Smooth muscle cell (in vitro differentiated cells): ENCODE measurements around the gene CKS1B. TPM values are rescaled to one million over a fixed set of nuclear protein-coding genes. Genes with fewer than 3 reads are reported as not detected.

Experiments
- DNase-seq: peaks from one replicate; lab custom pipeline; 2025; ENCODE audit not compliant: unreplicated experiment; lab: John Stamatoyannopoulos, UW
- H2AFZ ChIP-seq: fragments of 200-600 bp; sonication (generic); 2 replicates; pipeline ENCODE4 v1.6.0; 2016; ENCODE audit warnings: antibody characterized with exemption, low read depth, mild to moderate bottlenecking
- H3F3A ChIP-seq: fragments of 200-600 bp; sonication (generic); 2 replicates; pipeline ENCODE4 v1.6.0; 2017; ENCODE audit warnings: antibody characterized with exemption, low read depth
- H3K27ac ChIP-seq: fragments of 200-600 bp; sonication (generic); 2 replicates; pipeline ENCODE4 v1.5.1; 2016; ENCODE audit warnings: low read depth, mild to moderate bottlenecking
- H3K27me3 ChIP-seq: fragments of 200-600 bp; sonication (generic); 2 replicates; pipeline ENCODE4 v1.6.1; 2016; ENCODE audit warnings: low read depth, mild to moderate bottlenecking
- H3K36me3 ChIP-seq: fragments of 200-600 bp; sonication (generic); 2 replicates; pipeline ENCODE4 v1.5.1; 2016; ENCODE audit warnings: low read depth
- H3K4me1 ChIP-seq: fragments of 200-600 bp; sonication (generic); 2 replicates; pipeline ENCODE4 v1.5.1; 2016; ENCODE audit warnings: low read depth
- H3K4me2 ChIP-seq: fragments of 200-600 bp; sonication (generic); 2 replicates; pipeline ENCODE4 v1.6.0; 2016; ENCODE audit warnings: mild to moderate bottlenecking
- H3K4me3 ChIP-seq: fragments of 200-600 bp; sonication (generic); 2 replicates; pipeline ENCODE4 v1.5.1; 2016; ENCODE audit warnings: mild to moderate bottlenecking
- H3K79me2 ChIP-seq: fragments of 200-600 bp; sonication (generic); 2 replicates; pipeline ENCODE4 v1.6.0; 2016; ENCODE audit warnings: low read depth, mild to moderate bottlenecking
- H3K9ac ChIP-seq: fragments of 200-600 bp; sonication (generic); 2 replicates; pipeline ENCODE4 v1.6.0; 2016; ENCODE audit warnings: low read depth
- H3K9me3 ChIP-seq: fragments of 200-600 bp; sonication (generic); replicated peaks from 2 replicates; pipeline ENCODE4 v1.5.1; 2016; ENCODE audit warnings: low read depth
- H4K20me1 ChIP-seq: fragments of 200-600 bp; sonication (generic); 2 replicates; pipeline ENCODE4 v1.6.0; 2016; ENCODE audit warnings: low read depth
- CTCF ChIP-seq: fragments of 200-600 bp; sonication (generic); IDR thresholded peaks from 2 replicates; pipeline ENCODE4 v1.5.1; 2017; ENCODE audit warnings: borderline replicate concordance, mild to moderate bottlenecking, antibody characterized with exemption; ENCODE audit not compliant: insufficient read depth, poor library complexity, severe bottlenecking
- WGBS: methylation state at CpG from one replicate; pipeline ENCODE4 v1.1.7; 2016; ENCODE audit warnings: low lambda C conversion rate; 5-methylcytosine and 5-hydroxymethylcytosine counted together
- polyA plus RNA-seq: library from polyadenylated mRNA; unstranded; fragments of >200 nt; fragmentation: Nextera tagmentation; extraction: Ambion mirVana; gene quantifications from 2 replicates; pipeline ENCODE4 v1.2.1, GENCODE V29; 2016
- total RNA-seq: library from RNA; depleted of rRNA; stranded (reverse); fragments of >200 nt; gene quantifications from 2 replicates; pipeline ENCODE4 v1.2.3, GENCODE V29; 2014

The CKS1B gene
- total and polyA plus RNA-seq, 2 experiments from 2014 or later, result 41.6 to 116 TPM

- TF ChIP-seq CTCF, result no peak
- Histone ChIP-seq H3K4me3 (peak overlapping the region; percentile 47), H3K4me2 (peak overlapping the region; percentile 83), H3K9ac (no peak overlapping the region), H3K36me3 (no peaks in the 10 kb centered on the region), H4K20me1 (peaks cover 10% of the 10 kb centered on the region), H3K4me1 (peaks cover 7% of the 10 kb centered on the region), H3F3A (peaks cover 3% of the 10 kb centered on the region), H3K27ac (no peak overlapping the region), H3K9me3 (no peaks in the 10 kb centered on the region), H3K27me3 (no peaks in the 10 kb centered on the region), H2AFZ (no peak overlapping the region), H3K79me2 (no peaks in the 10 kb centered on the region)
- WGBS, result 82% methylated on average over 6 of the region's 6 CpGs
- DNase-seq, result no peak
Measured at GRCh38 chr1:155017946-155018316, 43.5 kb downstream of the CKS1B start.

- Histone ChIP-seq H3K4me3 (no peak overlapping the region), H3K9me3 (no peaks in the 10 kb centered on the region), H3K27ac (no peak overlapping the region), H3K4me1 (peaks cover 7% of the 10 kb centered on the region), H3K27me3 (no peaks in the 10 kb centered on the region), H3K36me3 (no peaks in the 10 kb centered on the region), H3K79me2 (no peaks in the 10 kb centered on the region), H4K20me1 (peaks cover 4% of the 10 kb centered on the region), H3K9ac (no peak overlapping the region), H2AFZ (no peak overlapping the region), H3K4me2 (no peak overlapping the region), H3F3A (peaks cover 3% of the 10 kb centered on the region)
- 91% methylated on average over 8 of the region's 8 CpGs for WGBS
- no peak for TF ChIP-seq CTCF
- DNase-seq, result no peak
Measured at GRCh38 chr1:155018617-155019348, 44.3 kb downstream of the CKS1B start.

- Histone ChIP-seq H2AFZ (no peak overlapping the region), H3K9ac (no peak overlapping the region), H3K27ac (no peak overlapping the region), H3K4me2 (no peak overlapping the region), H3K27me3 (no peaks in the 10 kb centered on the region), H3K4me1 (peaks cover 7% of the 10 kb centered on the region), H3K9me3 (no peaks in the 10 kb centered on the region), H3K79me2 (no peaks in the 10 kb centered on the region), H3K4me3 (no peak overlapping the region), H4K20me1 (no peaks in the 10 kb centered on the region), H3K36me3 (no peaks in the 10 kb centered on the region), H3F3A (peaks cover 3% of the 10 kb centered on the region)
- DNase-seq, result no peak
- no peak for TF ChIP-seq CTCF
- 83% methylated on average over 11 of the region's 11 CpGs for WGBS
Measured at GRCh38 chr1:155019377-155020245, 45.1 kb downstream of the CKS1B start.
